ENCODE data around the gene TBC1D25.

The TBC1D25 gene

DNA sequence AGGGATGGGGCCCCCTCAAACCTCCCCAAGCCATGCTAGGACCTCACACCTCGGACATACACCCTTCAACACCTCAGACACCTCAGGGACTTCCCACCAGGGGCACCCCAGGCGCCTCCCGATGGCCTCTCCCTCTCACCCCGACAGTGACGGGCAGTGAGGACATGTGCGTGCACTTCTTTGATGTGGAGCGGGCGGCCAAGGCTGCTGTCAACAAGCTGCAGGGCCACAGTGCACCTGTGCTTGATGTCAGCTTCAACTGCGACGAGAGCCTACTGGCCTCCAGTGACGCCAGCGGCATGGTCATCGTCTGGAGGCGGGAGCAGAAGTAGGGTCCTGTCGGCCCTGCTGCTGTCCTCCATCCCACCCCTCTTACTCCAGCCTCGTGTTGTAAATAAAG lies 65.2 kb downstream of the TBC1D25 start:
- no peak for DNase-seq

DNA sequence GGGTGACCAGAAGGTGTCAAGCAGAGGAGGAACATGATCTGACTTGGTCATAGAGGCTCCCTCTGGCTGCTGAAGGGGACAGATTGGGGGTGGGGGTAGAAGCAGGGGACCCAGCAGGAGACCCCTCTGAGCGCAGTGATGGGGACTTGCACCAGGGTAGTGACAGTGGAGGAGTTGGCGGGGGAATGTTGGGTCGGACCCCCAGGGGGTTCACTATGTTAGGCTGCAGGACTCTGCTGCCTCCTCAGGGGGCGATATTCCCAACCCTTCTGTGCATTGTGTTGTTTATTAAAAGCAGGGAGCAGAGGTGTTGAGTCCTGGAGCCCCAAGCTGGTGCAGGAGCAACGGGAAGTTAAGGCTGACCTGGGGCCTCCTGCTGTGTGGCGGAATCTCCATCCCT lies 66.6 kb downstream of the TBC1D25 start:
- DNase-seq: no peak

DNA sequence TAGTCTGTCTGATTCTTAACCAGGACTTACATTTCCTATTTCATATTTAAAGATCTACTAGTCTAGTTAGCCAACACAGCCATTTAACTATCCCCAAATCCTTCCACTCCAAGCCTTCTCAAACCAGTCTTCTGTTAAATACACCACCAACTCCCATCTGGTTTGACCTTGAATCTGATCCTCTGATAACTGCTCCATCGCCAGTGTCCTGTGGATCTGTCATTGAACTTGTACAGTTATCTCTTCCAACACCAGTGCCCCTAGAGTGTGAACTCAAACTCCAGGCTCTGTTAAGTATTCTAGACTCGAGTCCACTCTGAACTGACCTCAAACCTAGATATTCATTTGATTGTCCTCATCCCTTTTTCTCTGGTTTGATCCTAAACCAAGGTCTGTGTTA lies 72.2 kb downstream of the TBC1D25 start:
- DNase-seq: no peak
